Tongue (tissue), 2 donors: ENCODE results near the gene KRT20. TPM values are rescaled to one million over a fixed set of nuclear protein-coding genes. Genes with fewer than 3 reads are reported as not detected.
A peak's percentile ranks its signal among the peaks of the same experiment; 100 is the strongest.
"Not testable (repeated sequence)": the region's sequence is repeated elsewhere in the genome, so short reads cannot be mapped to it uniquely, and the experiment has no call there.

Experiments
- DNase-seq: peaks from one replicate; pipeline ENCODE4 v3.0.0-alpha.2; 2015
- total RNA-seq: library from RNA; depleted of rRNA; stranded (reverse); fragments of >200 nt; gene quantifications from one replicate; pipeline ENCODE4 v1.2.3, GENCODE V29; 2014

The KRT20 gene
- 0.51 TPM for total RNA-seq

- no peak for DNase-seq
Measured at GRCh38 chr17:40884708-40885512, at the start of gene KRT20. KRT20 (minus strand) TSS chr17:40885242; CDS start chr17:40885185, 57 bp downstream.

GRCh38 chr17:40932608-40933007, 47.6 kb upstream of the KRT20 start:
- peak; percentile 46 for DNase-seq

- no peak for DNase-seq
Measured at GRCh38 chr17:40931311-40931710, 46.3 kb upstream of the KRT20 start.

- DNase-seq = no peak
Measured at GRCh38 chr17:40926341-40926740, 41.3 kb upstream of the KRT20 start.

GRCh38 chr17:40922239-40922638, 37.2 kb upstream of the KRT20 start:
- DNase-seq = no peak

GRCh38 chr17:40921026-40921425, 36.0 kb upstream of the KRT20 start:
- DNase-seq = peak; percentile 12

- DNase-seq = not testable (repeated sequence)
Measured at GRCh38 chr17:40917116-40917515, 32.1 kb upstream of the KRT20 start.

- DNase-seq = no peak
Measured at GRCh38 chr17:40916366-40916765, 31.3 kb upstream of the KRT20 start.

- DNase-seq = no peak
Measured at GRCh38 chr17:40915721-40916256, 30.7 kb upstream of the KRT20 start.

- no peak for DNase-seq
Measured at GRCh38 chr17:40915199-40915661, 30.2 kb upstream of the KRT20 start.

GRCh38 chr17:40914075-40914855, 29.2 kb upstream of the KRT20 start:
- DNase-seq = no peak

- no peak for DNase-seq
Measured at GRCh38 chr17:40912486-40913210, 27.6 kb upstream of the KRT20 start.

- DNase-seq = peak; percentile 77
Measured at GRCh38 chr17:40910441-40910841, 25.4 kb upstream of the KRT20 start.

- peak; percentile 15 for DNase-seq
Measured at GRCh38 chr17:40909755-40910154, 24.7 kb upstream of the KRT20 start.

- peak; percentile 94 for DNase-seq
Measured at GRCh38 chr17:40909351-40909750, 24.3 kb upstream of the KRT20 start.

- DNase-seq = no peak
Measured at GRCh38 chr17:40906613-40907012, 21.6 kb upstream of the KRT20 start.

GRCh38 chr17:40905370-40905769, 20.3 kb upstream of the KRT20 start:
- DNase-seq = no peak

- DNase-seq = no peak
Measured at GRCh38 chr17:40903129-40903847, 18.2 kb upstream of the KRT20 start.

GRCh38 chr17:40902498-40902897, 17.5 kb upstream of the KRT20 start:
- no peak for DNase-seq

GRCh38 chr17:40901981-40902474, 17.0 kb upstream of the KRT20 start:
- DNase-seq = peak; percentile 50

- DNase-seq = no peak
Measured at GRCh38 chr17:40900809-40901356, 15.8 kb upstream of the KRT20 start.
